Fibroblast of gingiva (primary cell): ENCODE results near the gene HRH3.

Source experiments
- DNase-seq: peaks from one replicate; pipeline ENCODE4 v3.0.0-alpha.2; 2011; ENCODE audit warnings: low read depth

Gene HRH3

DNA sequence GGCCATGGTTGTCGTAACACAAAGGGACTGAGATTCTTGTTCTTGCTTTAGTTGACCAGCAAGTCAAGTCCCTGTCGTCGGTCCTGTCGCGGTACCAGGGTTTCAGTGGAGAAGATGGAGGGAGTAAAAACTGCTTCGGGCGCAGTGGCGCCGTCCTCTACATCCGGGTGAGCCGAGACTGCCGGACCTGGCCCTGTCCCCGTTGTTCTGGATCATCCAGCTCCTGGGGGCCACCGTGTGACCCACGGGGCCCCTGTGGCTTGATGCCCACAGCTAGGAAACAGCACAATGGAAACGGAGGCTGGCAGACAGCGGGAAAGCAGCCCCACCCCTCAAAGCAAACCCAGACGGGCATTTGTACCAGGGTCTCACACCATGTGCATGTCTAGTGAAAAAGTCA is 22.3 kb downstream of the HRH3 start:
- DNase-seq = no peak

DNA sequence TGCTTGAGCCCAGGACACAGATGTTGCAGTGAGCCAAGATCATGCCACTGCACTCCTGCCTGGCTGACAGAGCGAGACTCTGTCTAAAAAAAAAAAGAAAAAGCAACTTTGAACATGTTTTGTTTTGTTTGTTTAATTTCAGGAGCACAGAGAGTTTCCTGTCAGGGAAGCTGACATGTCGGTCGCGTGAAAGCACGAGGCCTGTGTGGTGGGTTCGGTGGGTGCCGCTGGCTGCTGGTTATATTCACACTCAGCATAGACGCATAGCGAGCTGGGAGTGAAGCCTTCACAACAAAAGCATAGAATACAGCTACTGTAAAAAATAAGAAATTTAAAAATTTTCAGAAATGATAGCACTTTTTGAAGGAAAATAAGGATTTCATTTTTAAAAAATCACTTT is 22.8 kb downstream of the HRH3 start:
- DNase-seq = no peak

DNA sequence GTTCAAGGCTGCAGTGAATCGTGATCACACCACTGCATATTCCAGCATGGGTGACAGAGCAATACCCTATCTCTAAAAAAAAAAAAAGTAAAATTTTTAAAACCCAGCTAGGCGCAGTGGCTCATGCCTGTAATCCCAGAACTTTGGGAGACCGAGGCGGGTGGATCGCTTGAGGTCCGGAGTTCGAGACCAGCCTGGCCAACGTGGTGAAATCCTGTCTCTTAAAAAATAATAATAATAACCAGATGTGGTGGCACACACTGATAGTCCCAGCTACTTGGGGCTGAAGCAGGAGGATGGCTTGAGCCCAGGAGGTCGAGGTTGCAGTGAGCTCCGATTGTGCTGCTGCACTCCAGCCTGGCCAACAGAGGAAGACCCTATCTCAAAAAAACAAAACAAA is 23.8 kb downstream of the HRH3 start:
- DNase-seq = no peak

DNA sequence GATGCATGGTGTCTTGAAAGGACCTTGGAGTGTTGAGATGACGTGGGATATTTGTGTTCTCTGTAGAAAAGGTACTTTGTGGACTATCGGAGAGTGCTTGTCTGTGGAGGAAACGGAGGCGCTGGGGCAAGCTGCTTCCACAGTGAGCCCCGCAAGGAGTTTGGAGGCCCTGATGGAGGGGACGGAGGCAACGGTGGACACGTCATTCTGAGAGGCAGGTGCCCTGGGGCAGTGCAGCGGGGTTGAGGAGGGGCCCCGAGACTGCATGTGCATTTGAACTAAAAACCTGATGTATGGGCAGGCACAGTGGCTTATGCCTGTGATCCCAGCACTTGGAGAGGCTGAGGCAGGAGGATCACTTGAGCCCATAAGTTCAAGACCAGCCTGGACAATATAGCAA is 24.3 kb downstream of the HRH3 start:
- no peak for DNase-seq

DNA sequence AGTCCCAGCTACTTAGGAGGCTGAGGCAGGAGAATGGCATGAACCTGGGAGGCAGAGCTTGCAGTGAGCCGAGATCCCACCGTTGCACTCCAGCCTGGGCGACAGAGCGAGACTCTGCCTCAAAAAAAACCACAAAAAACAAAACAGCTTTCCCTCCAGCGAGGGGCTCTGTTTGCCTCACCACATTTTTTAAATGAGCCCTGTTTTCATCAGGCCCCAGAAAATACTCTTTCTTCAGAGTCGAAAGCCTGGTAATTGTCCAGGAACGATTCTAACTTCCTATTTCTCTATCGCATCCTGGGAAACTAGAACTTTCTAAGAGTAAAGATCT is 25.0 kb downstream of the HRH3 start:
- no peak for DNase-seq

DNA sequence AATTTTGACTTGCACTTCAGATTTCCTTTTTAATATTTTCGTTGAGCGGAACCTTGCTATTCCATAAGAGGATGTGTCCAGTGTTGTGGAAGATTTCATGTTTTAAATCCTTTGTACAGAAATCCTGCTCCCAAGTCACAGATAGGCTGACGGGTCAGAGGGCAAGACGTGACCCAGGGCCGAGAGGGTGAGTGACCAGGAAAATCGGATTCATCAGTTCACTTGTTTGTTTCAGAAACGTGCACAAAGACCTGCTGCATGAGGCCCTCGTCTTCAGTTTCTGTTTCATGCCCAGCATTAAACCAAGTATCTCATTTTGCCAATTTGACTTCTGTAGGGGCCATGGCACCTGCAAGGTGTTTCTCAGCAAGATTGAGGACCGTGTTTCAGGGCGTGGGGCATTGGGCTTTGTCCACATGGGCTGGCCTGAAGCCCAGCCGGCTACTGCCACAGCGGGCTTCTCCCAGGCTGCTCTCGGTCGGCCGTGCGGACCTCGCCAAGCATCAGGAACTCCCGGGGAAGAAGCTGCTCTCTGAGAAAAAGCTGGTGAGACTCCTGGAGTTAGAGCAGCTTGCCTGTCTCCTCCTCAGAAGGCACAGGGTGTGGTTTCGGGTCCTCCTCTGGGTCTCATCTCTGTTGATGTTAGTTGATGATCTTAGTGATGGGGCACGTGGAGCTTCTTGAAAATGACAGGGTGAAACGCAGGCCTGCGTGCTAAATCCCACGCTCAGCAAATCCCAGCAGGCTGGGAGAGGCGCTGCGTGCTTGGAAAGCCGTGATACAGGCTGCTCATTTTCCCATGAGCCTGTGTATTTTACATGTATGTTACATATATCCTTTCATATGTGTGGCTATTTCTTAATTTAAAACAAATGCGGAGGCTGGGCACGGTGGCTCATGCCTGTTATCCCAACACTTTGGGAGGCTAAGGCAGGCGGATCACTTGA is 26.7 kb downstream of the HRH3 start:
- no peak for DNase-seq

DNA sequence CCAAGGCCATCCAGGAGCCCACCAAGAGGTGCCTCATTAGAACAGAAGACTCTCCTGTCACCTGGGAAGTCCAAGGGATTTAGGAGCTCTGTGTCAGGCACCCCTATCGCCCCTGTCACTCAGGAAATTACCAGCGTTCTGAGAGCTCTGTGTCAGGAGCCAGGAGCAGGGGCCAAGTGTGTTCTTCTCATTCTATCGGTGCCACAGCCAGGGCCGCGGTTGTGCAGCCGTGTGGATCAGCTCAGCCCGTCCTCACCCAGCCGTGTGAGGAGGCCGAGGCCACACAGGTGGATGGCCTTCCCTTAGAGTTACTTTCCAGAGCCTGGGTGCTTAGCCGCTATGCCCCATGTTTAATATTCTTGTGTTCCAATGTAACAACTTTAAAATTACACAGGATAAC is 27.4 kb downstream of the HRH3 start:
- DNase-seq = no peak

DNA sequence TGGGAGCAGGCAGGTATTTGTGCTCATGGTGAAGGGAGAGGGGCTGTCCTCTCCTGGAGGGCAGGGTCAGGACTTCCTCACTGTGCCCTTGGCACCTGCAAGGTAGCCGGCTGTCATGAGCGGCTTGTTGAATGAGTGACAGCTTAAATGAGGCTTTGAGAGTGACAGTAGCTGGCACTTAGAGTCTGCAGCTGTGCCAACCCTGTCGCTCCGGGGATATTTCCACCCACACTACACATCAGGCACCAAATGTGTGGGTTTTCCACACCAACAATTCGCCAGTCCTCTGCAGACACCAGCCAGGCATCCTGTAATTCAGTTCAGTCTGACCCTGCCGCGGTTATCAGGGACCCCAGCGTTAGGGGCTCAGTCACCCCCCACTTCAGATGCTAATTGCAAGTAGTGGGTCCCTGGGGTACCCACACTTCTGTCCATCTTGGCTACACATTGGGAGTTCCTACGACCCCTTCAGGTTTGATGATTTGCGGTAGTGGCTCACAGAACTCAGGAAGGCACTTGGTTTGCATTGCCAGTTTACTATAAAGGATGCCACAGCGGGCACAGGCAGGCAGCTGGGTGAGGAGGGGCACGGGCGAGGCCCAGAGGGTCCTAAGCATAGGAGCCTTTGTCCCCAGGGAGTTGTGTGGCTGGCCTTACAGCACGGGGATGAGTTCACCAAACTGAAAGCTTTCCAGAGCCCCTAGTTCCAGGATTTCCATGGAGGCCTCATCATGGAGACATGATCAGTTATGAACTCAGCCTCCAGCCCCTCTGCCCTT is 28.1 kb downstream of the HRH3 start:
- DNase-seq = no peak

DNA sequence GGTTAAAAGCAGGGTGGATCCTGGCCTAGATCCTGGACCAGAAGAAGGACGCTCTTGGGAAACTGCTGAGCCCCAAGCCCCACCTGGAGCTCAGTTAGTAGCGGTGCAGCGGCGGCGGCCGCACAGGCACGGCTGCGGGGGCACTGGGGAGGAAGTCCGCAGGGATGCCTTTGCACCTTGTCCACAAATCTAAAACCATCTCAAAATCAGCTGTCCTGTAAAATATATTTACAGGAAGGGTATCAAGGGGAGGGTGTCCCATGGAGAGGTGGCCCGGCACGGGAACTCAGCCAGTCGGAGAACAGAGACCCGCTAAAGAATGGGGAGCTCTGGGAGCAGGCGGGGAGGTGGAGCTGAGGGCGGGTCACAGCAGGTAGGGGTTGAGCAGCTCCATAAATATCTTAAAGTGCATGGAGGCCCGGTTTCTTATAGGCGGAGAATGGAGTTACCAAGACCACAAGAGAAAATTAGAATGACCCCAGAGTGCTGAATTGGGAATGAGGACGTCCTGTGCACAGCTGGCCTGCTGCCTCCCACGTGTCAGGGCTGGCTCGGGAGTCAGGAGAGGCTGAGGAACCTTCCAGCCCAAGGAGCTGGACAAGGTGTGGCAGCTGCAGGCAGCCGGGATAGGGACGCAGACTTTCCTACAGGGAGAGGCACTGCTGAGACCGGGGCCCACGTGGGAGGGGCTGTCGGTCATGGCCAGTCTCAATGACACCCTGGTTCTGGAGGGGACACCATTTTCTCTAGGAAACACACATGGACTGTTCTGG is 29.3 kb downstream of the HRH3 start:
- DNase-seq = no peak

DNA sequence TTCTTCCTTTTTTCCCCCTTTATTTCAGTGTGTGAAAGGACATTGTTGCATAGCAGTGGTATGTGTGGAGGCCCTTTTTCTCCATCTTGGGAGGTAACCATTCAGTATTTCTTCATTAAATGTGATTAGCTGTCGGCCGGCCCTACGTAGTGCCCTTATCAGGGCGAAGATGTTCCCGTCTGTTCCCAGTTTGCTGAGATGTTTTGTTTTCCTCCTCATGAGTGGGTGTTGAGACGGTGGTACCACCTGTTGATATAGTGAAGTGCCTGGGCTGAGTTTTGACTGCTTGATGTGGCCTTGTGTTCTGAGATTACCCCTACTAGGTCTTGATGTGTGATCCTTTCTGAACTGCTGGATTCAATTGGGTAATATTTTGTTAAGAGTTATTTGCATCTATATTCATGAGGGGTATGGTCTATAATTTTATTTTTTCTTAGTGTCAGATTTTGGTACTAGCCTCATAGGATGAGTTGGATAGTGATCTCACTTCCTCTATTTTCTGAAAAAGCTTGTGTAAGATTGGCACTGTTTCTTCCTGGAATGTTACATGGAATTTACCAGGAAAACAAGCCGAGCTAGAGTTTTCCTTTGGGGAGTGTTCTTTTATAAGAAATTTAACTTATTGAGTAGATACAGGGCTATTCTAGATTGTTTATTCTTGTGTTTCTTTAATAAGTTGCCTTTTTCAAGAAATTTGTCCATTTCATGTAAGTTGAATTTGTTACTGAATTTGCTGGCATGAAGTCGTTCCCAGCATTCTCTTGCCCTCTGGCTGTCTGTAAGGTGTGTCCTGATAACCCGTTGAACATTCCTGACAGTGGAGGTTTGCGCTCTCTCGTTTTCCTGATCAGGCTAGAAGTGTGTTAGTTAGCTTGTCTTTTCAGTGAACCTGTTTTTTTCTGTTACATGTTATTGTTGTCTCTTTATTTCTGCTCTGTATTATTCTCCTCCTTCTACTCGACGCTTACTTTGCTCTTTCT is 32.9 kb downstream of the HRH3 start:
- no peak for DNase-seq

DNA sequence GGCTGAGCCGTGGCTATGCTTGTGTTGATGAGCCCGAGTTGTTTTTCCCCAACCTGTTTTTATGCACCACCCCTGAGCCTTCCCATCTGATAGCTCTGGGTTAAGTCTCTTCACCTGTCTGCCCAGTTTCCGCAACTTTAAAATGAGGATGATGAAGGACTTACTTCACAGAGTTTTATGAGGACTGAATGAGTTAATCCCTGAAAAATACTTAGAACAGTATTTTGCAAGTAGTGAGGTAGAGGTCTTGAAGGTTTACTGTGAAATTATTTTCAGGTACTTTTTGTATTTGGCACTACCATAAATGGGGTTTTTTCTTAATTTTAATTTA is 34.0 kb downstream of the HRH3 start:
- no peak for DNase-seq

DNA sequence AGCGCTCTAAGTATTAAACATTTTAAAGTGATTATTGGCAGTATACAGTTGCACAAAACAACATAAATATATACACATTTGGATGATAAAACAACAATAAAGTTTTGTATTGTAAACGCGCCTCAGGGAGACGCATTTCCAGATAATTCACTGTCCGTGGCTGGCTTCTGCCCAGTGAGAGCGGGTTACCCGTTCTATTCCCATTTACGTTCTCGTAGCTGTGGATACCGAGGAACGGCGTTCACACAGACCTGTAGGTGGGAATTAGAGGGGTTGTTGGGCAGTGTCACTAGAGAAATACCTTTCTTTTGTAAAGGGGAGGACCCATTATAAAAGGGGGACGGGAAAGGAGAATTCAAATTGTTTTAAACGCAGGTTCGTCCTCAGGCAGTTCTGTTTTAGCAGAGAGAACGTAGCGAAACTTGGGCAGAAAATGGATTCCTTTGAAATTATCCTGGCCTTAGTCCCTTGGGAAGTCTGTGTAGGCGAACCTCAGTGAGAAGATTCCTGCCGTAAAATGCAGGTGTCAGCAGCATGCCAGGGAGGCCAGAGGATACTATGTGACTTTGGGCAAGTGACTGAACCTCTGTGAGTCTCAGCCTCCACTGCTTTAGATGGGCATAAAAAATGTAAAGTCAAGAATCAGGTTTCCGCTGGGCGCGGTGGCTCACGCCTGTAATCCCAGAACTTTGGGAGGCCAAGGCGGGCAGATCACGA is 36.5 kb downstream of the HRH3 start:
- no peak for DNase-seq

DNA sequence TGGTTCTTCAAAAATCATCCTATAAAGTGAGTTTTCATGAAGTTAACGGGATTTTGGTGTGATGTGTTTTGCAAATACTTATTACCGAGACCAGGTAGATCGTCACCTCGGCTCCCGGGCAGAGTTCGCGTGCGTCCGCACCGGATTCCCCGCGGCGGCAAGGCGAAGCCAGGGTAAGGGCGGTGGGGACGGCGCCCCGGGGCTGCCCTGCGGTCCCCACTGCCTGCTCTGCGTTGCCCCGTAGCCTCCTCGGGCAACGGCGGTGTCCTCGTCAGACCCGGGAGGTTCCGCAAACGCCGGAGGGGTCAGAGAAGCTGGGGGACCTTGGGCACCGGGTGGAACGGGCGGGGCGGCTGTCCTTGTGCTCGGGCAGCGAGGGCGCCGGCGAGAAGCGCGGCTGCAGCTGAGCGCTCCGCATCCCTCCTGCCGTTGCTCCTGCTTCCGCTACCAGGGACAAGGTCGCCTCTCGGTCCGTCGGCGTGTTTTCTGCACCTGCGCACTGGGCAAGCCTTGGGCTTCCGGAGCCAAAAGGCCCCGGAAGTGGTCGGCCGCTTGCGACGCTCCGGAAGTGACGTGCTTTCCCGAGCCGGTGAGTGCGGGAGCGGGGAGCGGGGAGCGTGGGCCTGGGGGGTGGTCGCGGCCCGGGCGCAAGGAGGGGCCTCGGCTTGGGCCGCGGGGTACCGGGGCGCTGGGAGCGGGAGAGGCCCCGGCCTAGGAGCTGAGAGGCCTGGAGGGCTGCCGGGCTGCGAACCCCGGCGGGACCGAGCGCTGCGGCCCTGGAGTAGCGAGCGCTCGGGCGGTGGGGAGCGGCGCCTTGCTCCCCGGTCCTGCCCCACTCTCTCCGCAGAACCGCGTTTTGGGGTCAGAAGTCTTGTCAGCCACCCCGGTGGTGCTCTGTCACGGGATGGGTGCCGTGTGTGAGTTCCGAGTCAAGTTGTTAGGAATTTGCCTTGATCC is 37.3 kb downstream of the HRH3 start, which contains the start of gene MTG2:
MTG2 (plus strand) TSS at position 560 of the 957 bp plus-strand sequence. CDS start 10,393 bp downstream, outside the sequence.
- DNase-seq = peak; percentile 93

DNA sequence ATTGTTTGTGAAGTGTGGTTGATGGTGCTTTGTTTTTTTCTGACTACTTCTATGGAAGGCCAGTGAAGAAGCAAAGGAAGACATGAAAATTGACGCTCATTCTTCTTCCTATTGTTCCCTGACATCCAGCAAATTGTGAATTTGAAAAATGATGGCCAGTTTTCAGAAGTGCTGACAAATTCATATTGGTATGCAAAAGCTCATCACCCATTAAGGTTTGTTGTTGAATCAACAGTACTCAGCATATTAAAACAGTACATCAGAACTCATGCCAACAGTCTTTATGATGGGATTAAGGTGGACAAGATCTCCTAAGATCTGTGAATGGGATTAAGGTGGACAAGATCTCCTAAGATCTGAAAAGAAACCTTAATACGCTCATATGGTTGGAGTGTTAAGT is 38.3 kb downstream of the HRH3 start:
- no peak for DNase-seq

DNA sequence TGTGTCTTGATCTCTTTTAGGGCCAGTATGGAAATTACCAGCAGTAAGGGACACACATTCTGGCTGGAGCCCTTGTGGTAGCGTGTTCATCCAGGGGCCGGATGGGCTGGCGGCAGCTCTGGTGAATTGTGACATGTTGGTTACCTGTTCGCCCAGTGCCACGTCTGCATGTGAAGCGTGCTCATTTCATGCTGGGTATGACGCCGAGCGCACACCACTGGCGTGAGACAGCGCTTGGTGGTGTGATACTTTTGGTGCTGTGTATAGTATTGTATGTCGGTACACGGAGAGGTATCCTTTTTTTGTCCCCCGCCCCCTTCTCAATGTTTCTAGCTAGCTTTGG is 40.9 kb downstream of the HRH3 start:
- DNase-seq = no peak

DNA sequence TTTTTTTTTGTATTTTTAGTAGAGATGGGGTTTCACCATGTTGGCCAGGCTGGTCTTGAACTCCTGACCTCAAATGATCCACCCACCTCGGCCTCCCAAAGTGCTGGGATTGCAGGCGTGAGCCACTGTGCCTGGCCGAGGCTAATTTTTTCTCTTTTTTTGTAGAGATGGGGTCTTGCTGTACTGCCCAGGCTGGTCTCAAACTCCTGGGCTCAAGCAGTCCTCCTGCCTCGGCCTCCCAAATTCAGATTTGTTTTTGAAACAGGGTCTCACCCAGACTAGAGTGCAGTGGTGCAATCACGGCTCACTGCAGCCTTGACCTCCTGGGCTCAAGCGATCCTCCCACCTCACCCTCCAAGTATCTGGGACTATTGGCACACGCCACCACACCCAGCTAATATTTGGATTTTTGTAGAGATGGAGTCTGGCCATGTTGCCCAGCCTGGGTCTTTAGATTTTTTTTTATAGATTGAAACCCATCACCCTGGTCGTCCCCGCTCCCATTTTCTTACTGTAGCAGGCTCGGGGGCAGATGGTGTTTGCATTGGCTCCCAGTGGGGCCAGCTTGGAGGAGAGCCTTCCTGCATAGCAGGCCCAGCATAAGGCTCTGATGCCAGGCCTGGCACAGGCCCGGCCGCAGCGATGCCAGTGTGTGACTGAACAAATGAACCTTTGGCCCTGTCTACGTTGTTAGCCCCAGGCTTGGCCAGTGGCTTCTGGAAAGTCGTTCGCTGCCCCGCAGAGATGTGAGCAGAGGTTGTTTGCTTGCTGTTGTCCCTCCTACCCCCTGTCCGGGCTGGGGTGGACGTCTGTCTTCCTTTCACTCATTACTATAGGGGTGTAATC is 41.5 kb downstream of the HRH3 start:
- no peak for DNase-seq

DNA sequence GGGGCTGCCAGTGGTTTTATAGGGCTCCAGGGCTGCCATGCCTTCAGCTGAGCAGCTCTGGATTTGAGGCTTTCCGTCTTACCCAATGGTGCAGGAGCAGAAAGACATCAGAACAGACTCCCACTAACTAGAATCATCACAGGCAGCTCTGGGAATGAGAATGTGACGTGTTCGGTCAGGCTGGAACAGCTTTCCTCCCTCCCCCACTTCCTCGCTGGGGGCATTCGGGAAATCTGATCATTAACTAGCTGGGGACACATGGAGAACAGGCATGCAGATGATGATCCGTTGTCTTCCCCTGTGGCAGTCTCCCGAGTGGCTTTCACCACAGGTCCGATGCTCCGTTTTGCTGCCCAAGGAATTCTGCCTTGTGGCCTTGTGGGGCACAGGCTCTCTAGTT is 42.8 kb downstream of the HRH3 start:
- no peak for DNase-seq

DNA sequence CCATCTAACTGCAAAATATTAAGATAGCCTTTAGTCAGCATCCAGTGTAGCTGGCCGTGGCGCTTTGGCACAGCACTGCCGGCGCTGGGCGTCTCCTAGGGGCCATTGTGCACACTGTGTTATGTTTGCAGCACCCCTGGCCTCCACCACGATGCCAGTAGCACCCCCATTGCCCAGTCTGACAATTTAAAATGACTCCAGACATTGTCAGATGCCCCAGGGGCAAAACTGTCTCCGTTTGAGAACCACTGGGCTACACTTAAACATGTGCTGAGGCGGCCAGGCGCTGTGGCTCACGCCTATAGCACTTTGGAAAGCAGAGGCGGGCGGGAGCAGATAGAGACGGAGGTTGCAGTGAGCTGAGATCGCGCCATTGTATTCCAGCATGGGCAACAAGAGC is 43.2 kb downstream of the HRH3 start:
- no peak for DNase-seq

DNA sequence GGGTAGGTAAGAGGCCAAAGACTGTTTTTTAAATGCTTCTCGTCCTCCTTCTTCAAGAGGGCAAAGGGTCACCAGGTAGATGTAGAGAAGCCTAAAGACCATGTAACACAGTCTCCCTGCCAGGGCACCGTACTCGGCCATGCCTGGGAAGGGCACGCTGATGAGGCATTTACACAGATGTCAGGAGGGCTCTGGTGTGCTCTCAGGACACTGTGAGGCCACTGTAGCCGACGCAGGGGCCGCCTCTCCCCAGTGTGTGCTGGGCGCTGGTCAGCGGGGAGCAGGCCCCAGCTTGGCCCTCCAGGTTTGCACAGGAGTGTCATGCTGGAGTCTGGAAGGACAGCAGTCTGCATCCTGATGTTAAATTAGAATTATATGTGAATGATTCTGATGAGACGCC is 44.4 kb downstream of the HRH3 start:
- DNase-seq = no peak
